Thyroid gland (tissue), 4 donors: ENCODE results near the gene ABCC1. TPM values are rescaled to one million over a fixed set of nuclear protein-coding genes. Genes with fewer than 3 reads are reported as not detected.

Experiments
- DNase-seq, 2 donors: peaks; one replicate each; pipeline ENCODE4 v3.0.0-alpha.2; 2019
- H3K27ac ChIP-seq, 3 donors: fragments of 200-600 bp; sonication (generic); 1 replicate in 2 of 3; 2 replicates in 1 of 3; pipeline ENCODE4 v1.5.1; 2016 to 2019; ENCODE audit warnings: mild to moderate bottlenecking in 1 of 3, moderate library complexity in 1 of 3
- H3K27me3 ChIP-seq: fragments of 200-600 bp; sonication (generic); one replicate; pipeline ENCODE4 v1.5.1; 2019
- H3K36me3 ChIP-seq, 2 donors: fragments of 200-600 bp; sonication (generic); one replicate each; pipeline ENCODE4 v1.5.1; 2016 to 2019
- H3K4me1 ChIP-seq, 2 donors: fragments of 200-600 bp; sonication (generic); one replicate each; pipeline ENCODE4 v1.5.1; 2017 to 2019
- H3K4me3 ChIP-seq, 3 donors: fragments of 200-600 bp; sonication (generic); replicated peaks in 1 of 3; 1 replicate in 2 of 3; 2 replicates in 1 of 3; pipeline ENCODE4 v1.5.1; 2016; ENCODE audit warnings: mild to moderate bottlenecking in 1 of 3
- H3K9me3 ChIP-seq: fragments of 200-600 bp; sonication (generic); one replicate; pipeline ENCODE4 v1.5.1; 2017
- POLR2A ChIP-seq, 2 donors: fragments of 450-650 bp; IDR thresholded peaks; one replicate each; pipeline ENCODE4 v1.6.1; 2017; ENCODE audit warnings: antibody characterized with exemption in 2 of 2, mild to moderate bottlenecking in 2 of 2, moderate library complexity in 1 of 2
- WGBS, 2 donors: methylation state at CpG; one replicate each; pipeline ENCODE4 v1.1.5; 2017; 5-methylcytosine and 5-hydroxymethylcytosine counted together
- intact Hi-C: fragments of 100-400 bp; cut with DNase I; formaldehyde crosslinking; loops from one replicate; pipeline ENCODE4 v1.15.1; 2023
- total RNA-seq, 4 donors: library from RNA; depleted of rRNA; stranded (reverse); fragments of >200 nt; gene quantifications; one replicate each; pipeline ENCODE4 v1.2.3, GENCODE V29; 2016
- TF ChIP-seq, protein P1 (sequence below), 6 experiments: fragments of 200-600 bp in 3 of 6; fragments of 450-650 bp in 3 of 6; sonication (generic) in 3 of 6; IDR thresholded peaks; one replicate each; pipeline ENCODE4 v1.5.1; 2016 to 2019; ENCODE audit warnings: antibody characterized with exemption in 6 of 6, mild to moderate bottlenecking in 2 of 6, inconsistent platforms in 1 of 6, moderate library complexity in 1 of 6

The ABCC1 gene
- total RNA-seq, 4 donors from 2014 or later, result 42.7 to 76.7 (median 70.1) TPM

DNA sequence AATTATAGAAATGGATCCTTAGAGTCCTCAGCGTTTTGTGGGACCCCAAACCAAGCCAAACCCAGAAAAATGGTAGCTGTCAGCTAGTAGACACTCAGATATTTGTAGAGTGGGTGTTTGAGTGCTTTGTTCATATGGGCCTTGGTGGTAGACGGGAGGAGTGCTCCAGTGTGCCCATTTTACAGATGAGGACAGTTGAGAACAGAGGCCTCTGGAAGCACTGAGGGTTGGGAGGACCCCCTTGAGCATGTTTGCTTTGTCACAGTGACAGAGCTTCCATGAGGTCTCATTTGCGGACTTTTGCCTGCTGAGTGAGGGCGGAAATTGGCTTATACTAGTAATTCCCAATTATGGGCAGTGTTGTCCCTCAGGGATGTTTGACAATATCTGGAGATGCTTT lies 162.2 kb downstream of the ABCC1 start:
- no peak overlapping the region for H3K27ac ChIP-seq
- H3K36me3 ChIP-seq, result peaks cover 49 to 55% of the 10 kb centered on the region in 2 donors
- TF ChIP-seq, protein P1, sequence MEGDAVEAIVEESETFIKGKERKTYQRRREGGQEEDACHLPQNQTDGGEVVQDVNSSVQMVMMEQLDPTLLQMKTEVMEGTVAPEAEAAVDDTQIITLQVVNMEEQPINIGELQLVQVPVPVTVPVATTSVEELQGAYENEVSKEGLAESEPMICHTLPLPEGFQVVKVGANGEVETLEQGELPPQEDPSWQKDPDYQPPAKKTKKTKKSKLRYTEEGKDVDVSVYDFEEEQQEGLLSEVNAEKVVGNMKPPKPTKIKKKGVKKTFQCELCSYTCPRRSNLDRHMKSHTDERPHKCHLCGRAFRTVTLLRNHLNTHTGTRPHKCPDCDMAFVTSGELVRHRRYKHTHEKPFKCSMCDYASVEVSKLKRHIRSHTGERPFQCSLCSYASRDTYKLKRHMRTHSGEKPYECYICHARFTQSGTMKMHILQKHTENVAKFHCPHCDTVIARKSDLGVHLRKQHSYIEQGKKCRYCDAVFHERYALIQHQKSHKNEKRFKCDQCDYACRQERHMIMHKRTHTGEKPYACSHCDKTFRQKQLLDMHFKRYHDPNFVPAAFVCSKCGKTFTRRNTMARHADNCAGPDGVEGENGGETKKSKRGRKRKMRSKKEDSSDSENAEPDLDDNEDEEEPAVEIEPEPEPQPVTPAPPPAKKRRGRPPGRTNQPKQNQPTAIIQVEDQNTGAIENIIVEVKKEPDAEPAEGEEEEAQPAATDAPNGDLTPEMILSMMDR (IDR thresholded peaks at IDR 0.05), result no peak
- TF ChIP-seq POLR2A (IDR thresholded peaks at IDR 0.05), result no peak
- no peaks in the 10 kb centered on the region for H3K27me3 ChIP-seq
- H3K9me3 ChIP-seq, result no peaks in the 10 kb centered on the region
- no peak for DNase-seq
- intact Hi-C loops, result no loop called here
- H3K4me3 ChIP-seq, result no peak overlapping the region
- H3K4me1 ChIP-seq, result peaks cover 16 to 20% of the 10 kb centered on the region in 2 donors
- WGBS, 2 donors, result 95 to 97% methylated on average over 4 of the region's 4 CpGs

DNA sequence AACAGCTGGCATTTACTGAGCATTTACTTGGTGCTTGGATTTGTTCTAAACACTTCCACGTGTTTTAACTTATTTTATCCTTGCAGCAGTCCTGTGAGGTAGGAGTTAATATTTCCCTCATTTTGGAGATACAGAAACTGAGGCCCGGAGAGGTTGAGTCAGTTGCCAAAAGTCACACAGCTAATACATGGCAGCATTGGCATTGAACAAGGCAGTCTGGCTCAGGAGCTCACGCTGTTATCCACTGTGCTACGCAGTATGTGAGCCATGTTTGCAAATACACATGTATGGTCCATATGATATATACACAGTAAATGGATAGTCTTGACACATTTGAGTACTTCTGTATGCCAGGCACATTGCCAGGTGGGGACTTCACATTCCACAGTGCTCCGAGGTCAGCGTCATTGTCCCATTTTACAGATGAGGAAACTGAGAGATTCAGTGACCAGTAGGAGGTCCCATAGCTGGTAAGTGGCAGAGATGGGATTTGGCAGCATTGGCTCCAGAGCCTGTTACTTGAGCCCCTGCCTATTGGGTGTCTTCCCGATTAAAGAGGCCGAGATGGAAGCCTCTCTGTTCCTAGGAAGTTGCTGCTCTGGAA lies 163.1 kb downstream of the ABCC1 start:
- TF ChIP-seq POLR2A (IDR thresholded peaks at IDR 0.05), result no peak
- TF ChIP-seq, protein P1 (IDR thresholded peaks at IDR 0.05), result no peak
- Histone ChIP-seq H3K4me1 (peaks cover 16 to 20% of the 10 kb centered on the region in 2 donors), H3K27me3 (no peaks in the 10 kb centered on the region), H3K36me3 (peaks cover 54 to 61% of the 10 kb centered on the region in 2 donors), H3K27ac (no peak overlapping the region), H3K9me3 (no peaks in the 10 kb centered on the region), H3K4me3 (no peak overlapping the region)
- intact Hi-C loops, result no loop called here
- WGBS, 2 donors, result 81 to 83% methylated on average over 8 of the region's 8 CpGs
- no peak for DNase-seq

DNA sequence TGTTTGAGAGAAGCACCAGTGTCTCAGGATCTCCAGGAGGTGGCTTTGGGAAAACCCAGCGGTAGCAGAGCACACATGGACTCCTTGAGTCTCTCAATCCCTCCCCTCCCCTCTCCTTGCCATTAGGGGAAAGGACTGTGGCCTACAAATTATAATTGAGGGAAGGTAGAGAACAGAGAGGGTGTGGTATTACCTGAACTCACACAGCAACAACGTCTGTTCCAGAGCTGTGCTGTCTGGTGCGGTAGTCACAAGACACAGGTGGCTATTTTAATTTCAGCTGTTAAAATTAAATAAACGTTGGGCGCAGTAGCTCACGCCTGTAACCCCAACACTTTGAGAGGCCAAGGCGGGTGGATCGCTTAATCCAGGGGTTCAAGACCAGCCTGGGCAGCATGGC lies 163.7 kb downstream of the ABCC1 start:
- Histone ChIP-seq H3K27ac (no peak overlapping the region), H3K9me3 (no peaks in the 10 kb centered on the region), H3K4me3 (no peak overlapping the region), H3K36me3 (peaks cover 59 to 67% of the 10 kb centered on the region in 2 donors), H3K27me3 (no peaks in the 10 kb centered on the region), H3K4me1 (peaks cover 16 to 20% of the 10 kb centered on the region in 2 donors)
- DNase-seq, result no peak
- no peak for TF ChIP-seq POLR2A (IDR thresholded peaks at IDR 0.05)
- TF ChIP-seq, protein P1 (IDR thresholded peaks at IDR 0.05), result no peak
- 94 to 97% methylated on average over 8 of the region's 8 CpGs for WGBS, 2 donors
- intact Hi-C loops, result no loop called here

DNA sequence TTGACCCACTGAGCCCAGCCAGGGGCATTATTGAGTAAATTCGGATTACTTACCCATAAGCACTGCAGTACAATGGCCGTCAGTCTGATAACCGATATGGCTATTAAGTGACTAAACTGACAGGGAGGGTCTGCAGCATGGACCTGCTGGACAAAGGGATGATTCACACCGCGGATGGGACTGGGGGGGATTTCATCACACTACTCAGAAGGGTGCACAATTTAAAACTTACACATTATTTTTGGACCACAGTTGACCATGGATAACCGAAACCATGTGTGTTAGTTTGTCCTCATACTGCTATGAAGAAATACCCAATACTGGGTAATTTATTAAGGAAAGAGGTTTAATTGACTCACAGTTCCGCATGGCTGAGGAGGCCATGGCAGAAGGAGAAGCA lies 167.4 kb downstream of the ABCC1 start:
- Histone ChIP-seq H3K4me3 (no peak overlapping the region), H3K27me3 (no peaks in the 10 kb centered on the region), H3K36me3 (peaks cover 54 to 71% of the 10 kb centered on the region in 2 donors), H3K27ac (no peak overlapping the region), H3K4me1 (peaks cover 0 to 17% of the 10 kb centered on the region in 2 donors), H3K9me3 (no peaks in the 10 kb centered on the region)
- WGBS, 2 donors, result 98 to 99% methylated on average over 7 of the region's 7 CpGs
- DNase-seq, result no peak
- intact Hi-C loops, result no loop called here
- TF ChIP-seq POLR2A (IDR thresholded peaks at IDR 0.05), result no peak
- TF ChIP-seq, protein P1 (IDR thresholded peaks at IDR 0.05), result no peak

DNA sequence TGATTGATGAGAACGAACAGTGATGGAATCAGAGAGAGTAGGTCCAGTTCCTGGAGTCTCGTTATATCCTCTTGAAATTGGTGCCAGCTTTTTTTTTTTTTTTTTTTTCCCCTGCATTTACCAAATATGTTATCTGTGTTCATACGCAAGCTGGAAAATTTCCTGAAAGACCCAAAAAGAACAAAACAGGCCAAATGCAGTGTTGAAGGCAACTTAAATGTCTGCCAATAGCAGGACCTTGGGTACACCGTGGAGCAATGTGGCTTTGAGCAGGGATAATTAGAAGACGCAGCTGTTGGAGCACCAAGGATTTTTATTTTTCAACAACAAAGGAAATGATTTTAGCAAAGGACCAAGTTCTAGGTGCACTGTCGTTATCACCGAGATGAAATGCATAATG lies 168.9 kb downstream of the ABCC1 start:
- Histone ChIP-seq H3K27me3 (no peaks in the 10 kb centered on the region), H3K4me3 (no peak overlapping the region), H3K36me3 (peaks cover 47 to 61% of the 10 kb centered on the region in 2 donors), H3K27ac (no peak overlapping the region), H3K4me1 (peaks cover 0 to 17% of the 10 kb centered on the region in 2 donors), H3K9me3 (no peaks in the 10 kb centered on the region)
- TF ChIP-seq POLR2A (IDR thresholded peaks at IDR 0.05), result no peak
- DNase-seq, result no peak
- 98 to 99% methylated on average over 7 of the region's 7 CpGs for WGBS, 2 donors
- intact Hi-C loops, result no loop called here
